MM.1S (cell line): ENCODE results near the gene DDX50.
A peak's percentile ranks its signal among the peaks of the same experiment; 100 is the strongest.

ENCODE experiments used
- DNase-seq: peaks from one replicate; pipeline ENCODE4 v3.0.0-alpha.2; 2015
- H2AFZ ChIP-seq: fragments of 300-600 bp; sonication (generic); 2 replicates; pipeline ENCODE4 v1.6.0; 2016; ENCODE audit warnings: antibody characterized with exemption, low read length
- H3F3A ChIP-seq: fragments of 300-600 bp; sonication (generic); 2 replicates; pipeline ENCODE4 v1.6.1; 2016; ENCODE audit warnings: mild to moderate bottlenecking, antibody characterized with exemption, low read length, moderate library complexity, mixed read lengths; ENCODE audit not compliant: insufficient read depth
- H3K27ac ChIP-seq: fragments of 300-600 bp; sonication (generic); 2 replicates; pipeline ENCODE4 v1.5.1; 2016; ENCODE audit warnings: mild to moderate bottlenecking, low read length
- H3K27me3 ChIP-seq: fragments of 300-600 bp; sonication (generic); replicated peaks from 2 replicates; pipeline ENCODE4 v1.6.0; 2016; ENCODE audit warnings: low read length; ENCODE audit not compliant: insufficient read depth
- H3K36me3 ChIP-seq: fragments of 300-600 bp; sonication (generic); replicated peaks from 2 replicates; pipeline ENCODE4 v1.6.1; 2016; ENCODE audit warnings: mild to moderate bottlenecking, low read length, mixed read lengths; ENCODE audit not compliant: insufficient read depth
- H3K4me1 ChIP-seq: fragments of 300-600 bp; sonication (generic); 2 replicates; pipeline ENCODE4 v1.6.1; 2016; ENCODE audit warnings: low read length, mixed read lengths
- H3K4me2 ChIP-seq: fragments of 300-600 bp; sonication (generic); 2 replicates; pipeline ENCODE4 v1.6.0; 2016; ENCODE audit warnings: low read depth, low read length
- H3K4me3 ChIP-seq: fragments of 300-600 bp; sonication (generic); 2 replicates; pipeline ENCODE4 v1.5.1; 2016; ENCODE audit warnings: low read length, mixed read lengths
- H3K79me2 ChIP-seq: fragments of 300-600 bp; sonication (generic); 2 replicates; pipeline ENCODE4 v1.6.1; 2016; ENCODE audit warnings: mixed run types, low read length, mixed read lengths
- H3K9ac ChIP-seq: fragments of 300-600 bp; sonication (generic); 2 replicates; pipeline ENCODE4 v1.6.1; 2016; ENCODE audit warnings: low read length, mixed read lengths
- H3K9me2 ChIP-seq: fragments of 300-600 bp; sonication (generic); replicated peaks from 2 replicates; pipeline ENCODE4 v1.6.1; 2016; ENCODE audit warnings: mild to moderate bottlenecking, low read length, mixed read lengths; ENCODE audit not compliant: insufficient read depth
- H3K9me3 ChIP-seq: fragments of 300-600 bp; sonication (generic); replicated peaks from 2 replicates; pipeline ENCODE4 v1.6.1; 2016; ENCODE audit warnings: mild to moderate bottlenecking, low read length, mixed read lengths; ENCODE audit not compliant: insufficient read depth
- H4K20me1 ChIP-seq: fragments of 300-600 bp; sonication (generic); 2 replicates; pipeline ENCODE4 v1.6.1; 2016; ENCODE audit warnings: mild to moderate bottlenecking, low read length, moderate library complexity, mixed read lengths; ENCODE audit not compliant: insufficient read depth
- EZH2 ChIP-seq: fragments of 300-600 bp; sonication (generic); optimal IDR thresholded peaks from 2 replicates; pipeline ENCODE3; 2017; ENCODE audit warnings: low read depth, mild to moderate bottlenecking, antibody characterized with exemption, low read length, mixed read lengths
- EZH2phosphoT487 ChIP-seq: fragments of 300-600 bp; sonication (generic); IDR thresholded peaks from 2 replicates; pipeline ENCODE4 v1.6.1; 2018; ENCODE audit warnings: antibody characterized with exemption, low read length
- TF ChIP-seq, protein P1 (sequence below): fragments of 300-600 bp; sonication (generic); IDR thresholded peaks from 2 replicates; pipeline ENCODE4 v1.5.1; 2016; ENCODE audit warnings: antibody characterized with exemption, low read length, mixed read lengths

Gene DDX50

DNA sequence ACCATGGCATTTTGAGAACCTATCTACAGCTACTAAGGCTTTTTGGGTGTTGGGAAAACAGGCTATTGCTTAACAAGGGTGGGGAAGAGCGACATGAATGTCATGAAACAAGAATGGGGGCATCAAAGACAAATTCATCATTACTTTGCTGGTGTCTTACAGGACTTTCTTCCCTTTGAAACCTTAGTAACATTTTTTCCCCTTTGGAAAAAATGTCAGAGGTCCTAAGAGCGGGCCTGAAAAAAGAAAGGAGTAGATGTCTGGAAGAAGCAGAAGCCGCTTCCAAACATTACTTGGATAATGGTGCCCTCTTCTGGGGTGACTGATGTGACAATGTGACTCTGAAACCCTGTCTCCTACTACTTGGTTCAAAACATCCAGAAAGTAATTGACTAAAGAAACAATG is 3.8 kb upstream of the DDX50 start:
- no peak overlapping the region for H3K4me2 ChIP-seq
- H2AFZ ChIP-seq, result no peak overlapping the region
- no peaks in the 10 kb centered on the region for H3F3A ChIP-seq
- no peaks in the 10 kb centered on the region for H4K20me1 ChIP-seq
- H3K27ac ChIP-seq, result no peak overlapping the region
- no peaks in the 10 kb centered on the region for H3K27me3 ChIP-seq
- H3K36me3 ChIP-seq, result no peaks in the 10 kb centered on the region
- H3K4me3 ChIP-seq, result no peak overlapping the region
- H3K9ac ChIP-seq, result no peak overlapping the region
- H3K4me1 ChIP-seq, result peaks cover 10% of the 10 kb centered on the region
- TF ChIP-seq EZH2 (no peak), EZH2phosphoT487 (no peak)
- TF ChIP-seq, protein P1, sequence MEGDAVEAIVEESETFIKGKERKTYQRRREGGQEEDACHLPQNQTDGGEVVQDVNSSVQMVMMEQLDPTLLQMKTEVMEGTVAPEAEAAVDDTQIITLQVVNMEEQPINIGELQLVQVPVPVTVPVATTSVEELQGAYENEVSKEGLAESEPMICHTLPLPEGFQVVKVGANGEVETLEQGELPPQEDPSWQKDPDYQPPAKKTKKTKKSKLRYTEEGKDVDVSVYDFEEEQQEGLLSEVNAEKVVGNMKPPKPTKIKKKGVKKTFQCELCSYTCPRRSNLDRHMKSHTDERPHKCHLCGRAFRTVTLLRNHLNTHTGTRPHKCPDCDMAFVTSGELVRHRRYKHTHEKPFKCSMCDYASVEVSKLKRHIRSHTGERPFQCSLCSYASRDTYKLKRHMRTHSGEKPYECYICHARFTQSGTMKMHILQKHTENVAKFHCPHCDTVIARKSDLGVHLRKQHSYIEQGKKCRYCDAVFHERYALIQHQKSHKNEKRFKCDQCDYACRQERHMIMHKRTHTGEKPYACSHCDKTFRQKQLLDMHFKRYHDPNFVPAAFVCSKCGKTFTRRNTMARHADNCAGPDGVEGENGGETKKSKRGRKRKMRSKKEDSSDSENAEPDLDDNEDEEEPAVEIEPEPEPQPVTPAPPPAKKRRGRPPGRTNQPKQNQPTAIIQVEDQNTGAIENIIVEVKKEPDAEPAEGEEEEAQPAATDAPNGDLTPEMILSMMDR, result peak; percentile 45
- H3K9me3 ChIP-seq, result no peaks in the 10 kb centered on the region
- H3K79me2 ChIP-seq, result peaks cover 11% of the 10 kb centered on the region
- H3K9me2 ChIP-seq, result no peaks in the 10 kb centered on the region
- peak; percentile 38 for DNase-seq

DNA sequence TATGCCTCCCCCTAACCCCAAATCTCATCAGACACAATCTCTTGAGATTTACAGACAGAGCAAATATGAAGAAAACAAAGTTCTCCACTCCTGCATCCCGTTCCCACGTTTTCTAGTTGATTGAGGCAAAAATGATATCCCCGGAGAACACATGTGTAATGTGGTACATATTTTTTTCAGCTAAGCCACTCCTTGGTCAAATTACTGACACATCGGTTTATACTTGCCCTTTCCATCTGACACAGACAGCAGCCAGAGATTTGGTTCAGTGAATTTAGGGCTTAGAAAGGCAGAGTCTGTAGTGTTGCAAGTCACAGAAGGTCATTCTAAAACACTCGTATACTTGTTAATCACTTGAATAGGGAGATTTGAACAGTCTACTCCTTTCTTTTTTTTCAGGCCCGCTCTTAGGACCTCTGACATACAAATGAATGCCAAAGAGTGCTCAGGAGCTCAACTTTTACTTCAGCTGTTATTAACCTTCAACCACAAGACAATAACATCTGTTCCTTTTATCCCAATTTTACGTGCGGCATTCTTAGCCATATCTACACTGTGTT is 1.8 kb upstream of the DDX50 start:
- Histone ChIP-seq H4K20me1 (no peaks in the 10 kb centered on the region), H3K9ac (no peak overlapping the region), H3F3A (no peaks in the 10 kb centered on the region), H3K9me2 (no peaks in the 10 kb centered on the region), H3K27me3 (no peaks in the 10 kb centered on the region), H3K4me1 (peaks cover 16% of the 10 kb centered on the region), H3K4me3 (no peak overlapping the region), H3K9me3 (no peaks in the 10 kb centered on the region), H3K36me3 (no peaks in the 10 kb centered on the region), H3K79me2 (peaks cover 30% of the 10 kb centered on the region), H3K4me2 (no peak overlapping the region), H3K27ac (no peak overlapping the region), H2AFZ (no peak overlapping the region)
- no peak for DNase-seq
- TF ChIP-seq, protein P1, result no peak
- TF ChIP-seq EZH2 (no peak), EZH2phosphoT487 (no peak)

DNA sequence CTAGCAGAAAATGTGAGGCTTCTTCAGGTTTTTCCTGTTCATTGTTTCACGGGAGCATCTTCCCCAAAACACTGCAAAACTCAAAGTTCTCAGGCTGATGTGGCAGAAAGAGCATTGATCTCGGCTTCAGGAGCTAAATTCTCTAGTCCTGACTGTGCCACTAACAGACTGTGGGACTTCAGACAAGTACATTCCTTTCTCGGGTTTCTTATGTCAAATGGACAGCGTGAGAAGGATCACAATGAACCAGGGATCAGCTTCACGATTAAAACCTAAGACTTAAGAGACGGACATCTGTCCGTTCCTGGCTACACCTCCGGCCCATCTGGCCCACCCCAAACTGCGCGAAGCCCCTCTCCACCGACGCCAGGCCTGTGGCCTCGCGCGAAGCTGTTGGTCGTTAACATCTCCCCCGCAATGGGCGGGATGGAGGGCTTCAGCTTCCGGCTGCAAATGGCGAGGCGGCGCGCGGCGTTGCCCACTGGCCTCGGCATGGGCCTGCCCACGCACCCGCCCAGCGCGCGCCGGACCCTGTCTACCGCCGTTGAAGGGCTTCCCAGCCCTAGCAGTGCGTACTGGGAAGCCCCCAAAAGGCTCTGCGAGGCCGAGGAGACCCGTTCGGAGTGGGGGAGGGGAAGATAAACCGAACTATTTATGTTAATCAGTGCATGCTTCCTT is 549 bp upstream of the DDX50 start:
- H3K27me3 ChIP-seq, result no peaks in the 10 kb centered on the region
- peak overlapping the region; percentile 97 for H3K9ac ChIP-seq
- no peak for TF ChIP-seq EZH2
- TF ChIP-seq, protein P1, result no peak
- TF ChIP-seq EZH2phosphoT487, result no peak
- peak overlapping the region; percentile 84 for H3K4me3 ChIP-seq
- peaks cover 41% of the 10 kb centered on the region for H3K79me2 ChIP-seq
- H3K4me1 ChIP-seq, result peaks cover 16% of the 10 kb centered on the region
- peak overlapping the region; percentile 98 for H2AFZ ChIP-seq
- H3K36me3 ChIP-seq, result no peaks in the 10 kb centered on the region
- no peaks in the 10 kb centered on the region for H4K20me1 ChIP-seq
- no peaks in the 10 kb centered on the region for H3K9me2 ChIP-seq
- H3F3A ChIP-seq, result no peaks in the 10 kb centered on the region
- H3K9me3 ChIP-seq, result no peaks in the 10 kb centered on the region
- H3K27ac ChIP-seq, result peak overlapping the region; percentile 84
- H3K4me2 ChIP-seq, result peak overlapping the region; percentile 86
- no peak for DNase-seq
